Large intestine (tissue), 3 donors: ENCODE data around the gene PDZD2. TPM values are rescaled to one million over a fixed set of nuclear protein-coding genes. Genes with fewer than 3 reads are reported as not detected.

Experiments
- DNase-seq, 2 donors: peaks; one replicate each; pipeline versions ENCODE4 v3.0.0 to v3.0.0-alpha.2; 2013
- H3K27ac ChIP-seq: one replicate; pipeline ENCODE4 v1.5.1; 2013; ENCODE audit warnings: low read length
- H3K27me3 ChIP-seq: 2 replicates; pipeline ENCODE4 v1.6.1; 2013; ENCODE audit warnings: low read length; ENCODE audit not compliant: control insufficient read depth, insufficient read depth
- H3K36me3 ChIP-seq: 2 replicates; pipeline ENCODE4 v1.6.1; 2013; ENCODE audit warnings: low read length; ENCODE audit not compliant: control insufficient read depth, insufficient read depth
- H3K4me1 ChIP-seq: one replicate; pipeline ENCODE4 v1.6.1; 2013; ENCODE audit warnings: low read length; ENCODE audit not compliant: control insufficient read depth, insufficient read depth
- H3K4me3 ChIP-seq: one replicate; pipeline ENCODE4 v1.5.1; 2013; ENCODE audit warnings: low read length
- H3K9me3 ChIP-seq: one replicate; pipeline ENCODE4 v1.6.1; 2013; ENCODE audit warnings: mild to moderate bottlenecking, low read depth, low read length, moderate library complexity; ENCODE audit not compliant: control insufficient read depth
- WGBS: methylation state at CpG from one replicate; pipeline ENCODE4 v1.1.5; 2013; ENCODE audit warnings: low lambda C conversion rate; ENCODE audit not compliant: insufficient coverage; 5-methylcytosine and 5-hydroxymethylcytosine counted together
- polyA plus RNA-seq: library from polyadenylated mRNA; unstranded; fragments of 120-200 nt; gene quantifications from one replicate; pipeline ENCODE4 v1.2.1, GENCODE V29; 2013

PDZD2 gene
- polyA plus RNA-seq, 1 donor, result 4.7 TPM

GRCh38 chr5:31781772-31782171 is 142.8 kb downstream of the PDZD2 start:
- DNase-seq, result no peak
- H3K4me1 ChIP-seq, result no peaks in the 10 kb centered on the region
- no CpG with 5 or more reads among the region's 5 CpGs for WGBS

GRCh38 chr5:31783086-31783645 is 144.2 kb downstream of the PDZD2 start:
- WGBS, result 100% methylated on average over 2 of the region's 10 CpGs
- H3K36me3 ChIP-seq, result no peaks in the 10 kb centered on the region
- no peaks in the 10 kb centered on the region for H3K9me3 ChIP-seq

More at GRCh38 chr5:31781772-31782171, 142.8 kb downstream of the PDZD2 start:
- Histone ChIP-seq H3K9me3 (peaks cover 6% of the 10 kb centered on the region), H3K4me3 (no peak overlapping the region), H3K27me3 (no peaks in the 10 kb centered on the region), H3K36me3 (no peaks in the 10 kb centered on the region), H3K27ac (no peak overlapping the region)

GRCh38 chr5:31783731-31784130 is 144.8 kb downstream of the PDZD2 start:
- 100% methylated on average over 1 of the region's 8 CpGs for WGBS
- no peaks in the 10 kb centered on the region for H3K27me3 ChIP-seq
- H3K4me1 ChIP-seq, result no peaks in the 10 kb centered on the region
- no peak for DNase-seq
- H3K36me3 ChIP-seq, result no peaks in the 10 kb centered on the region
- no peaks in the 10 kb centered on the region for H3K9me3 ChIP-seq
- H3K27ac ChIP-seq, result no peak overlapping the region
- no peak overlapping the region for H3K4me3 ChIP-seq

More at GRCh38 chr5:31783086-31783645, 144.2 kb downstream of the PDZD2 start:
- no peak overlapping the region for H3K4me3 ChIP-seq
- no peak for DNase-seq
- no peaks in the 10 kb centered on the region for H3K27me3 ChIP-seq
- no peaks in the 10 kb centered on the region for H3K4me1 ChIP-seq
- no peak overlapping the region for H3K27ac ChIP-seq

- WGBS, result no CpG with 5 or more reads among the region's 3 CpGs
- Histone ChIP-seq H3K9me3 (no peaks in the 10 kb centered on the region), H3K4me3 (no peak overlapping the region), H3K36me3 (no peaks in the 10 kb centered on the region), H3K27ac (no peak overlapping the region), H3K4me1 (no peaks in the 10 kb centered on the region), H3K27me3 (no peaks in the 10 kb centered on the region)
- DNase-seq, result no peak
These were observed 147.2 kb downstream of the PDZD2 start for GRCh38 chr5:31786090-31786631.

GRCh38 chr5:31794009-31794408 is 155.1 kb downstream of the PDZD2 start:
- no peak for DNase-seq
- Histone ChIP-seq H3K4me1 (no peaks in the 10 kb centered on the region), H3K4me3 (no peak overlapping the region), H3K9me3 (no peaks in the 10 kb centered on the region), H3K36me3 (no peaks in the 10 kb centered on the region), H3K27ac (no peak overlapping the region), H3K27me3 (no peaks in the 10 kb centered on the region)
- 88% methylated on average over 1 of the region's 2 CpGs for WGBS

GRCh38 chr5:31798168-31798567 is 159.2 kb downstream of the PDZD2 start:
- Histone ChIP-seq H3K27ac (no peak overlapping the region), H3K4me3 (no peak overlapping the region), H3K9me3 (no peaks in the 10 kb centered on the region), H3K27me3 (no peaks in the 10 kb centered on the region), H3K4me1 (no peaks in the 10 kb centered on the region), H3K36me3 (no peaks in the 10 kb centered on the region)
- no CpG with 5 or more reads among the region's 5 CpGs for WGBS
- DNase-seq, result no peak

GRCh38 chr5:31800351-31800750 is 161.4 kb downstream of the PDZD2 start:
- Histone ChIP-seq H3K4me3 (no peak overlapping the region), H3K36me3 (no peaks in the 10 kb centered on the region), H3K4me1 (no peaks in the 10 kb centered on the region), H3K9me3 (no peaks in the 10 kb centered on the region), H3K27me3 (no peaks in the 10 kb centered on the region), H3K27ac (no peak overlapping the region)
- DNase-seq, result no peak
- no CpG with 5 or more reads among the region's 1 CpG for WGBS

- no peak for DNase-seq
- no peaks in the 10 kb centered on the region for H3K9me3 ChIP-seq
- no peaks in the 10 kb centered on the region for H3K4me1 ChIP-seq
- H3K36me3 ChIP-seq, result no peaks in the 10 kb centered on the region
- WGBS, result 73% methylated on average over 3 of the region's 9 CpGs
- H3K4me3 ChIP-seq, result no peak overlapping the region
- no peaks in the 10 kb centered on the region for H3K27me3 ChIP-seq
- H3K27ac ChIP-seq, result no peak overlapping the region
These were observed 167.0 kb downstream of the PDZD2 start for GRCh38 chr5:31805785-31806400.

- H3K27me3 ChIP-seq, result no peaks in the 10 kb centered on the region
- H3K36me3 ChIP-seq, result no peaks in the 10 kb centered on the region
- H3K27ac ChIP-seq, result no peak overlapping the region
- H3K4me1 ChIP-seq, result no peaks in the 10 kb centered on the region
- no peaks in the 10 kb centered on the region for H3K9me3 ChIP-seq
- no peak for DNase-seq
- 90% methylated on average over 4 of the region's 6 CpGs for WGBS
- H3K4me3 ChIP-seq, result no peak overlapping the region
These were observed 167.6 kb downstream of the PDZD2 start for GRCh38 chr5:31806561-31806960.

- H3K27ac ChIP-seq, result no peak overlapping the region
- H3K4me3 ChIP-seq, result no peak overlapping the region
- H3K9me3 ChIP-seq, result no peaks in the 10 kb centered on the region
- H3K4me1 ChIP-seq, result no peaks in the 10 kb centered on the region
- WGBS, result 100% methylated on average over 1 of the region's 11 CpGs
- no peaks in the 10 kb centered on the region for H3K27me3 ChIP-seq
- H3K36me3 ChIP-seq, result no peaks in the 10 kb centered on the region
- no peak for DNase-seq
These were observed 169.0 kb downstream of the PDZD2 start for GRCh38 chr5:31807789-31808540.
